ENCODE measurements around the gene SPATA7. TPM values are rescaled to one million over a fixed set of nuclear protein-coding genes. Genes with fewer than 3 reads are reported as not detected.

The SPATA7 gene
- total and polyA plus RNA-seq, 10 of the 15 experiments (the other 5 are each of a cell fraction or from before 2014, with no cell fraction given), result 0.39 to 3.0 (median 2.2) TPM

- TF ChIP-seq ZNF592 (IDR thresholded peaks at IDR 0.05) (no peak), ZNF622 (IDR thresholded peaks at IDR 0.05) (no peak), BMI1 (IDR thresholded peaks at IDR 0.05; ENCODE audit: borderline replicate concordance) (peak; percentile 67; the same call in 1 of the 2 replicates), SMAD1 (IDR thresholded peaks at IDR 0.05; ENCODE audit: low read depth, partially characterized antibody) (no peak), RAD21 (IDR thresholded peaks at IDR 0.05; ENCODE audit: insufficient read depth, low read depth, low read length) (no peak), JUNB (IDR thresholded peaks at IDR 0.05) (no peak), RBBP5 (conservative IDR thresholded peaks at IDR 0.05) (no peak), NBN (IDR thresholded peaks at IDR 0.05) (peak; percentile 99), MTA2 (IDR thresholded peaks at IDR 0.05; ENCODE audit: low read depth) (0 out of 2 replicates have a peak, but pooled peaks have one; percentile 18), CREM (IDR thresholded peaks at IDR 0.05; ENCODE audit: low read depth) (peak; percentile 97), IKZF1 (conservative IDR thresholded peaks at IDR 0.05) (peak; percentile 75), IRF4 (IDR thresholded peaks at IDR 0.05; ENCODE audit: low read depth, low read length) (no peak), REST (IDR thresholded peaks at IDR 0.05; ENCODE audit: low read depth, low read length) (no peak), BHLHE40 (IDR thresholded peaks at IDR 0.05; ENCODE audit: borderline replicate concordance in 1 of 2, low read depth in 2 of 2, low read length in 1 of 2) (peak; percentile 2 to 37; a peak in 1 of 4 replicates), PML (IDR thresholded peaks at IDR 0.05; ENCODE audit: low read length) (no peak), TARDBP (IDR thresholded peaks at IDR 0.05; ENCODE audit: borderline replicate concordance) (no peak), MTA3 (IDR thresholded peaks at IDR 0.05; ENCODE audit: borderline replicate concordance, low read length) (no peak), SMARCA5 (IDR thresholded peaks at IDR 0.05) (no peak), SMAD5 (IDR thresholded peaks at IDR 0.05; ENCODE audit: low read depth) (no peak), NR2C2 (IDR thresholded peaks at IDR 0.05; ENCODE audit: borderline replicate concordance, control insufficient read depth, insufficient read length, low read depth) (no peak), CHD4 (IDR thresholded peaks at IDR 0.05) (no peak), MYC (IDR thresholded peaks at IDR 0.05; ENCODE audit: insufficient read depth, insufficient read length, insufficient replicate concordance, low read length, severe bottlenecking) (no peak), POU2F2 (IDR thresholded peaks at IDR 0.05; ENCODE audit: borderline replicate concordance, low read depth, low read length) (no peak), POLR2AphosphoS5 (IDR thresholded peaks at IDR 0.05; ENCODE audit: low read length) (peak; percentile 52; the same call in 1 of the 2 replicates), STAT3 (IDR thresholded peaks at IDR 0.05; ENCODE audit: low read depth, low read length) (no peak), TCF12 (IDR thresholded peaks at IDR 0.05; ENCODE audit: low read depth, low read length) (no peak)
Observed at GRCh38 chr14:88385212-88386101, at the start of gene SPATA7 (continued).

All from GM12878 (cell line).